ENCODE data around the gene CRACR2B.

Gene CRACR2B

GRCh38 chr11:870127-870413, 42.4 kb downstream of the CRACR2B start:
- DNase-seq = no peak

DNA sequence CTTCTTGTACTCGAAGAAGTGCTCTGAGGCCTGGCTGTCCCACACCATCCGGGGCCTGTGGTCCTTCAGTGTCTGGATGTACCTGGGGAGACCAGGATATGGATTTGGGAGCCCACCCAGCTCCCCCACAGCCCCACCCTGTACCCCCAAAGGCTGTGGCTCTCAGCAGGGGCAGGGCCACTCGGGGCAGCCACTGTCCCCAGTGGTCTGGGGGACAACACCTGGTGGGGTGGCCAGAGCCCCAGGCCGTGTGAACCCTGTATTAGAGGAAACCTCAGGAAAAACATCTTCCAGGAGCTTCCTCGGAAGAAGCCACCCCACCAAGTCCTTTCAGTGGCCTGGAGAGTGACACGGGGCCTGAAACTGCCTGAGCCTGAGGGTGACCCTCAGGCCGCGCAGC, 42.7 kb downstream of the CRACR2B start:
- DNase-seq = no peak

DNA sequence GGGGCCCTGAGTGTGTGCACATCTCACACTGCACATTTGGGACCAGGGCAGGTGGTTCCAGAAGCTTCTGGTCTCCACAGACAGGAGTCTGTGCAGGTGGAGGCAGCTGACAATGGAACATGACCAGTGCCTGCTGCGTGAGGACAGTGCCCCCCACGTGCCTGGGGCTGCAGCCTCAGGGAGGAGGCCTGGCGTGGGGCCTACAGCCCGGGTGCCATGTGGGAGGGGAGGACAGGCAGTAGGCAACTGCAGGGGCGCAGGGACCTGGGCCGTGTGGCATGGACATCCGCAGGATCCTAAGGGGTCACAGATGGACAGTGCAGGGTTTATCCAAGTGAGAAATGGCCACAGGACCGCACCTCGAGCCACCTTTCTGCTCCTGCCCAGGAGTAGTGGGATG, 43.8 kb downstream of the CRACR2B start:
- DNase-seq = no peak

DNA sequence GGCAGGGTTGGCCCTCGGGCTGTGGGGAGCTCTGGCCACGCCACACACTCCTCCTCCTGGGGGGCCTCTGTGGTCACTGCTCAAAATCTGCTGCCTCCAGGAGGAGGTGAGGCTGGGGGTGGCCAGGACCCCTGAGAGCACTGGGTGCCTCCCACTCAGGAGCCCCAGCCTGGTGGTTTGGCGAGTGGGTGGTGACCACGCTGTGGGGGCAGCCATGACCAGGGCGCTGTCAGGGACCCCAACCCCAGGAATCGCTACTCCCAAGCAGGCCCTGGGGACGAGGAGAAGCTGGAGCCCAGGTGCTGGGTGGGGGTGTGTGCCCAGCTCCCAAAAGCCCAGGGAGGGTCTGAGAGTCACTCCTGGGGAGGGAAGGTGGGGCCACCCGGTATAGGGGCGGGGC, 45.1 kb downstream of the CRACR2B start:
- no peak for DNase-seq

GRCh38 chr11:873706-874105, 46.0 kb downstream of the CRACR2B start:
- no peak for DNase-seq

- DNase-seq = no peak
Measured at GRCh38 chr11:875203-875602, 47.5 kb downstream of the CRACR2B start.

- DNase-seq = no peak
Measured at GRCh38 chr11:875769-876301, 48.1 kb downstream of the CRACR2B start.

DNA sequence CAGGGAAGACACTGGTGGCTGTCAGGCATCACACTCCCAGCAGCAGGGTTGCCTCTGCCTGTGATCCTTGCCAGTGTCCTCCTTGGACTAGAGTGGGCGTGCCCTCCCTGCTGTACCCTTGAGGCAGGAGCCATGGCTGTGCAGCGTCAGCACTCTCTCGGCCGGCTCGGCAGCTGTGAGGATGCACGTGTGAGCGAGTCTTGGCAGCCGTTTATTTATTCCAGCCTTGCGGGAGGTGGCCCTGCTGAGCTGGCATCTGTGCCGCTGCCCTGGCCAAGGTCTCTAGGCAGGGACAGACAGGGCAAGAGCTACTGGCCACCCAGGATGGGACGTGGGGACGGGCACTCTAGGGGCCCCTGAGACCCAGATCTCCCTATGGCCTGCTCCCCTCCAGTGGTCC, 48.8 kb downstream of the CRACR2B start:
- peak; percentile 80 for DNase-seq

DNA sequence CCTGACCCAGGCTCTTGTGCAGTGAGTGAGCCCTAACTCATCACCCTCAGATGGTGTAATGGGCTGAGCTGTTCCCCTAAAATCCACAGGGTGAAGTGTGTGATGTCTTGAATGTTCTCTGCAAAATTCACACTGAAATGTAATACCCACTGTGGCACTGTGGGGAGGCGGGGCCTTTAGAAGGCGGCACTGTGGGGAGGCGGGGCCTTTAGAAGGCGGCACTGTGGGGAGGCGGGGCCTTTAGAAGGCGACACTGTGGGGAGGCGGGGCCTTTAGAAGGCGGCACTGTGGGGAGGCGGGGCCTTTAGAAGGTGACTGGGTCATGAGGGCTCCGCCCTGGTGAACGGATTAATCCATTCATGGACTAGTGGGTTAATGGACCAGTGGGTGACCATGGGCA, 49.8 kb downstream of the CRACR2B start:
- no peak for DNase-seq

DNA sequence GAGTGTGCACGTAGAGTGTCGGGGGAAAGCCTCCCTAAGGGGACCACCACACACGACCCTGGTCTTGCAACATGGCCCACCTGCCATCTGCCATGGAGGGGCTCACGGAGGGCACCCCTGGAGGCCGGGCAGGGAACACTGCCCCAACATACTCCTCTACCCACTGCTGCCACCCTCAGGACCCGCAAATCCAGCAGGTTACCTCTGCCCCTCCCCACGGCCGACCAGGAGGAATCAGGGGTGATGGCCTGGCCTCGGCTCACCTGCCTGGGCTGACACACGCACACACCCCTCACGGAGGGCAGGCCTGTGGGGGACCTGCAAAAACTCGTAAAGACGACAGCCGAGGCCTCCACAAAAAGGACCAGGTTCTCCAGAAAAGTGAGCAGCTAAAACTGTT, 52.7 kb downstream of the CRACR2B start:
- DNase-seq = no peak

Data from NCI-H446 treated with DMSO at 0.1 percent for 48 hours (cell line).